IMR-90 (cell line): Measurements from ENCODE around the gene RET. TPM values are rescaled to one million over a fixed set of nuclear protein-coding genes. Genes with fewer than 3 reads are reported as not detected.

Experiments used
- ATAC-seq: fragments of 200-7000 bp; cut with Tn5 transposase; 2 replicates; pipeline ENCODE4 v1.9.1; 2020; ENCODE audit warnings: low read depth, mild to moderate bottlenecking, moderate library complexity
- BruUV-seq: library from RNA; stranded (reverse); fragments of 400-500 nt; replicated peaks from 2 replicates; lab custom pipeline; 2021; lab: Mats Ljungman, UMichigan
- CTCF ChIA-PET: fragments of 300-600 bp; formaldehyde crosslinking; extraction: SDS; loops from one replicate; lab custom pipeline; 2021; ENCODE audit warnings: antibody characterized with exemption; lab: Yijun Ruan, JAX
- POLR2A ChIA-PET: fragments of 300-600 bp; sonication (Branson Sonifier 250); formaldehyde crosslinking; loops from one replicate; lab custom pipeline; 2022; ENCODE audit warnings: antibody characterized with exemption; ENCODE audit not compliant: unreplicated experiment; lab: Charles Lee
- DNase-seq: peaks from one replicate; pipeline ENCODE4 v3.0.0; 2013
- H2AFZ ChIP-seq: replicated peaks from 2 replicates; pipeline ENCODE3; 2013; ENCODE audit warnings: low read length, mild to moderate bottlenecking; ENCODE audit not compliant: poor library complexity
- H2AK5ac ChIP-seq: 2 replicates; pipeline ENCODE4 v1.6.1; 2013; ENCODE audit warnings: low read depth, low read length, inconsistent platforms
- H2AK9ac ChIP-seq: replicated peaks from 2 replicates; pipeline ENCODE3; 2013; ENCODE audit warnings: mild to moderate bottlenecking, low read depth, low read length, moderate library complexity; ENCODE audit not compliant: poor library complexity
- H2BK120ac ChIP-seq: 2 replicates; pipeline ENCODE4 v1.6.1; 2013; ENCODE audit warnings: low read depth, low read length, inconsistent platforms
- H2BK15ac ChIP-seq: 3 replicates; pipeline ENCODE4 v1.6.1; 2013; ENCODE audit warnings: low read depth, low read length, inconsistent platforms
- H2BK20ac ChIP-seq: 2 replicates; pipeline ENCODE4 v1.6.1; 2013; ENCODE audit warnings: low read depth, mild to moderate bottlenecking, inconsistent platforms, low read length, moderate library complexity
- H2BK5ac ChIP-seq: 2 replicates; pipeline ENCODE4 v1.6.1; 2013; ENCODE audit warnings: mild to moderate bottlenecking, low read depth, low read length, inconsistent platforms; ENCODE audit not compliant: poor library complexity, severe bottlenecking
- H3K14ac ChIP-seq: replicated peaks from 2 replicates; pipeline ENCODE4 v1.6.1; 2013; ENCODE audit warnings: low read depth, low read length, inconsistent platforms
- H3K18ac ChIP-seq: 2 replicates; pipeline ENCODE4 v1.6.1; 2013; ENCODE audit warnings: low read depth, low read length, control low read depth
- H3K23ac ChIP-seq: 2 replicates; pipeline ENCODE4 v1.6.1; 2013; ENCODE audit warnings: low read depth, low read length, inconsistent platforms
- H3K27ac ChIP-seq: 2 replicates; pipeline ENCODE4 v1.5.1; 2013; ENCODE audit warnings: mild to moderate bottlenecking, control low read depth, low read length; ENCODE audit not compliant: insufficient read depth
- H3K27me3 ChIP-seq: 2 replicates; pipeline ENCODE4 v1.6.1; 2013; ENCODE audit warnings: low read length; ENCODE audit not compliant: control insufficient read depth, insufficient read depth
- H3K36me3 ChIP-seq: 2 replicates; pipeline ENCODE4 v1.6.1; 2013; ENCODE audit warnings: low read length, mixed read lengths; ENCODE audit not compliant: control insufficient read depth, insufficient read depth
- H3K4ac ChIP-seq: 2 replicates; pipeline ENCODE4 v1.6.1; 2013; ENCODE audit warnings: low read depth, low read length, inconsistent platforms
- H3K4me1 ChIP-seq: 2 replicates; pipeline ENCODE4 v1.6.1; 2013; ENCODE audit warnings: low read length, mixed read lengths; ENCODE audit not compliant: control insufficient read depth, insufficient read depth
- H3K4me2 ChIP-seq: 2 replicates; pipeline ENCODE4 v1.6.1; 2013; ENCODE audit warnings: low read depth, mild to moderate bottlenecking, control low read depth, low read length, moderate library complexity
- H3K4me3 ChIP-seq: 2 replicates; pipeline ENCODE4 v1.5.1; 2013; ENCODE audit warnings: low read depth, mild to moderate bottlenecking, control low read depth, low read length, moderate library complexity; ENCODE audit not compliant: insufficient read depth
- H3K56ac ChIP-seq: 2 replicates; pipeline ENCODE4 v1.6.1; 2013; ENCODE audit warnings: low read length, inconsistent platforms; ENCODE audit not compliant: insufficient read depth; ENCODE audit errors: extremely low read depth
- H3K79me1 ChIP-seq, 2 experiments: 2 replicates each; pipeline ENCODE4 v1.6.1; 2013; ENCODE audit warnings: low read length in 2 of 2, inconsistent platforms in 1 of 2, low read depth in 1 of 2
- H3K9ac ChIP-seq: 2 replicates; pipeline ENCODE4 v1.6.1; 2013; ENCODE audit warnings: low read depth, low read length, control low read depth
- H3K9me1 ChIP-seq: 2 replicates; pipeline ENCODE4 v1.6.1; 2013; ENCODE audit warnings: low read length, inconsistent platforms; ENCODE audit not compliant: insufficient read depth
- H3K9me3 ChIP-seq: 2 replicates; pipeline ENCODE4 v1.6.1; 2013; ENCODE audit warnings: low read length; ENCODE audit not compliant: control insufficient read depth, insufficient read depth
- H4K20me1 ChIP-seq: 2 replicates; pipeline ENCODE4 v1.6.1; 2013; ENCODE audit warnings: low read length, inconsistent platforms; ENCODE audit not compliant: insufficient read depth
- H4K5ac ChIP-seq: 2 replicates; pipeline ENCODE4 v1.6.1; 2013; ENCODE audit warnings: mild to moderate bottlenecking, low read depth, low read length, control low read depth
- H4K8ac ChIP-seq, 2 experiments: 2 replicates each; pipeline ENCODE4 v1.6.1; 2013; ENCODE audit warnings: low read depth in 2 of 2, low read length in 2 of 2, control low read depth in 1 of 2, inconsistent platforms in 1 of 2
- H4K91ac ChIP-seq: 2 replicates; pipeline ENCODE4 v1.6.1; 2013; ENCODE audit warnings: low read depth, low read length, inconsistent platforms; ENCODE audit not compliant: insufficient read depth
- CEBPB ChIP-seq: IDR thresholded peaks from 2 replicates; pipeline ENCODE4 v1.6.1; 2012; ENCODE audit warnings: low read depth, low read length, improper control_type of control experiment
- CHD1 ChIP-seq: IDR thresholded peaks from 2 replicates; pipeline ENCODE4 v1.6.1; 2012; ENCODE audit warnings: low read depth, low read length, improper control_type of control experiment
- FOS ChIP-seq: fragments of 150-350 bp; IDR thresholded peaks from 2 replicates; pipeline ENCODE4 v1.6.1; 2016; ENCODE audit warnings: low read depth, low read length
- MAZ ChIP-seq: IDR thresholded peaks from 2 replicates; pipeline ENCODE4 v1.6.1; 2012; ENCODE audit warnings: low read depth, mild to moderate bottlenecking, low read length, improper control_type of control experiment, moderate library complexity, borderline replicate concordance
- MXI1 ChIP-seq: IDR thresholded peaks from 2 replicates; pipeline ENCODE4 v1.6.1; 2012; ENCODE audit warnings: low read depth, mild to moderate bottlenecking, low read length, moderate library complexity, borderline replicate concordance
- POLR2A ChIP-seq: IDR thresholded peaks from 2 replicates; pipeline ENCODE4 v1.6.1; 2012; ENCODE audit warnings: mild to moderate bottlenecking, low read depth, low read length
- RAD21 ChIP-seq: IDR thresholded peaks from 2 replicates; pipeline ENCODE4 v1.6.1; 2012; ENCODE audit warnings: low read length, improper control_type of control experiment
- RCOR1 ChIP-seq: IDR thresholded peaks from 2 replicates; pipeline ENCODE4 v1.6.1; 2012; ENCODE audit warnings: mild to moderate bottlenecking, low read length, improper control_type of control experiment; ENCODE audit not compliant: insufficient replicate concordance
- WGBS, 2 experiments: methylation state at CpG; one replicate each; pipeline versions ENCODE4 v1.1.5 to v1.1.7; 2013; ENCODE audit warnings: missing lambda C conversion rate in 2 of 2; ENCODE audit not compliant: insufficient read length in 1 of 2; ENCODE audit errors: extremely low coverage in 2 of 2; 5-methylcytosine and 5-hydroxymethylcytosine counted together
- dilution Hi-C: fragments of 300-500 bp; cut with HindIII; formaldehyde crosslinking; loops from one replicate; pipeline ENCODE4 v1.14.3; 2018; ENCODE audit warnings: low sequenced_read_pairs; ENCODE audit not compliant: unreplicated experiment
- in situ Hi-C: fragments of 300-500 bp; cut with MboI; formaldehyde crosslinking; loops from 3 replicates; pipeline ENCODE4 v1.14.3; 2019; ENCODE audit warnings: low sequenced_read_pairs, inconsistent platforms, mixed read lengths
- intact Hi-C: fragments of 100-400 bp; cut with micrococcal nuclease; formaldehyde crosslinking; loops from 2 replicates; pipeline ENCODE4 v1.10.0; 2022
- polyA plus RNA-seq, 3 experiments: library from polyadenylated mRNA; depleted of rRNA; stranded (reverse); fragments of >200 nt; gene quantifications; 2 replicates each; pipeline ENCODE4 v1.2.3, GENCODE V29; 2012; ENCODE audit warnings: low replicate concordance in 1 of 3
- total RNA-seq: library from RNA; depleted of rRNA; stranded (reverse); fragments of >200 nt; gene quantifications from 2 replicates; pipeline ENCODE4 v1.2.3, GENCODE V29; 2012
- TF ChIP-seq, protein P1 (sequence below): fragments of 150-350 bp; IDR thresholded peaks from 2 replicates; pipeline ENCODE4 v1.6.1; 2016; ENCODE audit warnings: low read depth, mild to moderate bottlenecking, low read length, moderate library complexity, borderline replicate concordance
- TF ChIP-seq, protein P2 (sequence below): fragments of 150-350 bp; IDR thresholded peaks from 2 replicates; pipeline ENCODE4 v1.6.1; 2017; ENCODE audit warnings: mild to moderate bottlenecking, antibody characterized with exemption, low read length, low read depth
- TF ChIP-seq, protein P3 (sequence below): conservative IDR thresholded peaks from 2 replicates; pipeline ENCODE4 v1.5.1; 2012; ENCODE audit warnings: mild to moderate bottlenecking, low read depth, low read length, improper control_type of control experiment

RET gene
- total and polyA plus RNA-seq, 2 of the 4 experiments (the other 2 are of a cell fraction), result 0.10 to 0.18 TPM

DNA sequence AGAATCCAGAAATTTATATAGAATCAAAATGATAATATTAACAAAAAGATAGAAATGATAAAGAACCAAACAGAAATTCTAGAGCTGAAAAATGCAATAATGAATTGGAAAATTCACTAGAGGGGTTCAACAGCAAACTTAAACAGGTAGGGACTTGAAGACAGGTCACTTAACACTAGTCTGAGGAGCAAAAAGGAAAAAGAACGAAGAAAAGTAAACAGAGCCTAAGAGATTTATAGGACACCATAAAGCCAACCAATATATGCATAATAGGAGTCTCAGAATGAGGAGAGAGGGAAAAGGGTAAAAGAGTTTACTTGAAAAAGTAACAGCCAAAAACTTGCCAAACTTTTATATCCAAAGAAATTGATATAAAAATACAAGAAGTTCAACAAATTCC is 44.3 kb upstream of the RET start:
- TF ChIP-seq, protein P1, sequence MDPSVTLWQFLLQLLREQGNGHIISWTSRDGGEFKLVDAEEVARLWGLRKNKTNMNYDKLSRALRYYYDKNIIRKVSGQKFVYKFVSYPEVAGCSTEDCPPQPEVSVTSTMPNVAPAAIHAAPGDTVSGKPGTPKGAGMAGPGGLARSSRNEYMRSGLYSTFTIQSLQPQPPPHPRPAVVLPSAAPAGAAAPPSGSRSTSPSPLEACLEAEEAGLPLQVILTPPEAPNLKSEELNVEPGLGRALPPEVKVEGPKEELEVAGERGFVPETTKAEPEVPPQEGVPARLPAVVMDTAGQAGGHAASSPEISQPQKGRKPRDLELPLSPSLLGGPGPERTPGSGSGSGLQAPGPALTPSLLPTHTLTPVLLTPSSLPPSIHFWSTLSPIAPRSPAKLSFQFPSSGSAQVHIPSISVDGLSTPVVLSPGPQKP, result no peak
- TF ChIP-seq CHD1, result no peak
- no peak for TF ChIP-seq RAD21
- TF ChIP-seq, protein P2, sequence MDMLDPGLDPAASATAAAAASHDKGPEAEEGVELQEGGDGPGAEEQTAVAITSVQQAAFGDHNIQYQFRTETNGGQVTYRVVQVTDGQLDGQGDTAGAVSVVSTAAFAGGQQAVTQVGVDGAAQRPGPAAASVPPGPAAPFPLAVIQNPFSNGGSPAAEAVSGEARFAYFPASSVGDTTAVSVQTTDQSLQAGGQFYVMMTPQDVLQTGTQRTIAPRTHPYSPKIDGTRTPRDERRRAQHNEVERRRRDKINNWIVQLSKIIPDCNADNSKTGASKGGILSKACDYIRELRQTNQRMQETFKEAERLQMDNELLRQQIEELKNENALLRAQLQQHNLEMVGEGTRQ, result no peak
- no peak for TF ChIP-seq FOS
- no peak for TF ChIP-seq RCOR1
- TF ChIP-seq, protein P3, sequence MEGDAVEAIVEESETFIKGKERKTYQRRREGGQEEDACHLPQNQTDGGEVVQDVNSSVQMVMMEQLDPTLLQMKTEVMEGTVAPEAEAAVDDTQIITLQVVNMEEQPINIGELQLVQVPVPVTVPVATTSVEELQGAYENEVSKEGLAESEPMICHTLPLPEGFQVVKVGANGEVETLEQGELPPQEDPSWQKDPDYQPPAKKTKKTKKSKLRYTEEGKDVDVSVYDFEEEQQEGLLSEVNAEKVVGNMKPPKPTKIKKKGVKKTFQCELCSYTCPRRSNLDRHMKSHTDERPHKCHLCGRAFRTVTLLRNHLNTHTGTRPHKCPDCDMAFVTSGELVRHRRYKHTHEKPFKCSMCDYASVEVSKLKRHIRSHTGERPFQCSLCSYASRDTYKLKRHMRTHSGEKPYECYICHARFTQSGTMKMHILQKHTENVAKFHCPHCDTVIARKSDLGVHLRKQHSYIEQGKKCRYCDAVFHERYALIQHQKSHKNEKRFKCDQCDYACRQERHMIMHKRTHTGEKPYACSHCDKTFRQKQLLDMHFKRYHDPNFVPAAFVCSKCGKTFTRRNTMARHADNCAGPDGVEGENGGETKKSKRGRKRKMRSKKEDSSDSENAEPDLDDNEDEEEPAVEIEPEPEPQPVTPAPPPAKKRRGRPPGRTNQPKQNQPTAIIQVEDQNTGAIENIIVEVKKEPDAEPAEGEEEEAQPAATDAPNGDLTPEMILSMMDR, result no peak
- no peak for TF ChIP-seq POLR2A
- no peak for TF ChIP-seq MAZ
- no peak for TF ChIP-seq MXI1
- no peak for TF ChIP-seq CEBPB
- Histone ChIP-seq H3K4me3 (no peak overlapping the region), H3K18ac (no peak overlapping the region), H3K36me3 (no peaks in the 10 kb centered on the region), H2BK20ac (no peak overlapping the region), H3K9me1 (no peaks in the 10 kb centered on the region), H3K79me1 (no peaks in the 10 kb centered on the region), H4K20me1 (no peaks in the 10 kb centered on the region), H3K9me3 (no peaks in the 10 kb centered on the region), H3K4me2 (no peak overlapping the region), H2BK120ac (no peak overlapping the region), H3K23ac (no peak overlapping the region), H4K8ac (no peak overlapping the region), H3K56ac (no peak overlapping the region), H4K5ac (no peak overlapping the region), H3K27me3 (peaks cover 2% of the 10 kb centered on the region; the same call in 1 of the 2 replicates), H2AFZ (no peak overlapping the region), H3K4me1 (no peaks in the 10 kb centered on the region), H2BK5ac (no peak overlapping the region), H3K14ac (no peak overlapping the region), H2BK15ac (no peak overlapping the region), H4K91ac (no peak overlapping the region), H2AK5ac (no peak overlapping the region), H3K9ac (no peak overlapping the region), H2AK9ac (no peak overlapping the region), H3K27ac (no peak overlapping the region), H3K4ac (no peak overlapping the region)
- no CpG with 5 or more reads among the region's 1 CpG for WGBS, 2 experiments
- in situ Hi-C loops (no loop called here), intact Hi-C loops (no loop called here), dilution Hi-C loops (no loop called here)
- DNase-seq (no peak), ATAC-seq (no peak)
- POLR2A ChIA-PET, result no interaction called here
- BruUV-seq, result no TSS peak
- CTCF ChIA-PET, result no interaction called here
